Common myeloid progenitor, CD34-positive (primary cell): ENCODE data around the gene ADAM12.

Source experiments
- CTCF ChIA-PET: fragments of 350-600 bp; sonication (Branson Sonifier 250); formaldehyde crosslinking; loops from one replicate; lab custom pipeline; 2021; ENCODE audit warnings: antibody characterized with exemption; lab: Charles Lee
- POLR2A ChIA-PET: fragments of 350-600 bp; sonication (Branson Sonifier 250); formaldehyde crosslinking; loops from one replicate; lab custom pipeline; 2021; ENCODE audit warnings: antibody characterized with exemption; lab: Charles Lee
- DNase-seq, 3 donors: peaks; one replicate each; pipeline versions ENCODE4 v3.0.0 to v3.0.0-alpha.2; 2013
- H3K27ac ChIP-seq, 2 experiments: 1 replicate in 1 of 2; 2 replicates in 1 of 2; pipeline ENCODE4 v1.7.0; 2013; ENCODE audit warnings: inconsistent platforms in 2 of 2, low read length in 2 of 2, mild to moderate bottlenecking in 2 of 2, low read depth in 1 of 2, moderate library complexity in 1 of 2; ENCODE audit not compliant: severe bottlenecking in 2 of 2, insufficient read depth in 1 of 2, poor library complexity in 1 of 2
- H3K27me3 ChIP-seq, 5 experiments: replicated peaks in 2 of 5; 1 replicate in 3 of 5; 2 replicates in 2 of 5; pipeline versions ENCODE4 v1.6.1 to v1.7.0; 2013; ENCODE audit warnings: low read length in 4 of 5, mild to moderate bottlenecking in 2 of 5, moderate library complexity in 2 of 5, inconsistent platforms in 1 of 5; ENCODE audit not compliant: insufficient read depth in 5 of 5, control insufficient read depth in 4 of 5
- H3K36me3 ChIP-seq, 4 experiments: 1 replicate in 2 of 4; 2 replicates in 2 of 4; pipeline versions ENCODE4 v1.6.1 to v1.7.0; 2013; ENCODE audit warnings: low read length in 3 of 4, control low read depth in 1 of 4, mild to moderate bottlenecking in 1 of 4; ENCODE audit not compliant: control insufficient read depth in 4 of 4, insufficient read depth in 4 of 4
- H3K4me1 ChIP-seq, 4 experiments: 1 replicate in 3 of 4; 2 replicates in 1 of 4; pipeline versions ENCODE4 v1.6.1 to v1.7.1; 2013; ENCODE audit warnings: low read length in 3 of 4, mild to moderate bottlenecking in 3 of 4, control low read depth in 1 of 4, inconsistent platforms in 1 of 4, moderate library complexity in 1 of 4; ENCODE audit not compliant: control insufficient read depth in 4 of 4, insufficient read depth in 4 of 4; ENCODE audit errors: control extremely low read depth in 1 of 4
- H3K4me3 ChIP-seq, 7 experiments: 1 replicate in 4 of 7; 2 replicates in 3 of 7; pipeline versions ENCODE4 v1.5.1 to v1.7.0; 2013; ENCODE audit warnings: mild to moderate bottlenecking in 7 of 7, low read length in 6 of 7, moderate library complexity in 6 of 7, inconsistent platforms in 2 of 7, low read depth in 2 of 7, control low read depth in 1 of 7; ENCODE audit not compliant: insufficient read depth in 4 of 7, control insufficient read depth in 1 of 7; ENCODE audit errors: extremely low read depth in 1 of 7
- H3K9me3 ChIP-seq, 5 experiments: 1 replicate in 4 of 5; 2 replicates in 1 of 5; pipeline versions ENCODE4 v1.6.1 to v1.7.1; 2013; ENCODE audit warnings: low read length in 4 of 5, mild to moderate bottlenecking in 2 of 5, inconsistent platforms in 1 of 5, low read depth in 1 of 5, moderate library complexity in 1 of 5; ENCODE audit not compliant: control insufficient read depth in 4 of 5, insufficient read depth in 2 of 5; ENCODE audit errors: control extremely low read depth in 1 of 5
- WGBS: methylation state at CpG from one replicate; pipeline ENCODE4 v1.1.5; 2013; ENCODE audit not compliant: insufficient coverage; 5-methylcytosine and 5-hydroxymethylcytosine counted together

The ADAM12 gene

GRCh38 chr10:126229686-126230085 lies 158.6 kb downstream of the ADAM12 start:
- Histone ChIP-seq H3K4me3 (no peak overlapping the region), H3K9me3 (no peaks in the 10 kb centered on the region), H3K27me3 (peaks cover 0 to 4% (median 0%) of the 10 kb centered on the region in 5 experiments), H3K36me3 (no peaks in the 10 kb centered on the region), H3K4me1 (peaks cover 0 to 3% (median 0%) of the 10 kb centered on the region in 4 experiments), H3K27ac (no peak overlapping the region)
- POLR2A ChIA-PET: no interaction called here
- CTCF ChIA-PET: no interaction called here
- WGBS: 86% methylated on average over 8 of the region's 8 CpGs
- no peak for DNase-seq

- no peak overlapping the region for H3K4me3 ChIP-seq
- H3K36me3 ChIP-seq: no peaks in the 10 kb centered on the region
- ChIA-PET CTCF (no interaction called here), POLR2A (no interaction called here)
- H3K9me3 ChIP-seq: no peaks in the 10 kb centered on the region
- H3K27me3 ChIP-seq: peaks cover 0 to 5% (median 0%) of the 10 kb centered on the region in 5 experiments
- DNase-seq: no peak
- WGBS: 100% methylated on average over 2 of the region's 2 CpGs
- H3K27ac ChIP-seq: no peak overlapping the region
- H3K4me1 ChIP-seq: peaks cover 0 to 3% (median 0%) of the 10 kb centered on the region in 4 experiments
Measured at GRCh38 chr10:126227762-126228134, 160.5 kb downstream of the ADAM12 start.

GRCh38 chr10:126226988-126227761 lies 161.1 kb downstream of the ADAM12 start:
- no peaks in the 10 kb centered on the region for H3K36me3 ChIP-seq
- H3K9me3 ChIP-seq: no peaks in the 10 kb centered on the region
- no peak overlapping the region for H3K4me3 ChIP-seq
- POLR2A ChIA-PET: no interaction called here
- H3K27ac ChIP-seq: no peak overlapping the region
- CTCF ChIA-PET: no interaction called here
- DNase-seq: no peak
- H3K4me1 ChIP-seq: peaks cover 0 to 3% (median 0%) of the 10 kb centered on the region in 4 experiments
- WGBS: 91% methylated on average over 8 of the region's 10 CpGs
- H3K27me3 ChIP-seq: peaks cover 0 to 5% (median 0%) of the 10 kb centered on the region in 5 experiments

DNA sequence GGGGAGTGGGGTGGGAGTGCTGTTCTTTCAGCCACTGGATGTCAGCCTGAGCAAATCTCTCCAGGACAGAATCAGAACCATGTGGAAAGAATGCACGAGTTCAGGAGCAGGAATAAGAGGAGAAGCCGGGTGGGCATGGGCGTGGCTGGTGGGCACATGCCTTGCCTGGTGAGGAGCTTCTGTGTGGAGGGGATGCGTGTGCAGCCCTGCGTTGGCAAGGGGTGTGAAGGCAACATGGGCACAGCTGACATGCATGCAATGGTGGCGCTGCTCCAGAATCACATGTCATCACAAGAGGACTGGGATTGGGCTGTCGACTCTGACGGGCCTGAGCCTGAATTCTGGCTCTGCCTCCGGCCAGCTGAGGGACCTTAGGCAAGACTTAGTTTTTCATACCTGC lies 162.1 kb downstream of the ADAM12 start:
- ChIA-PET CTCF (no interaction called here), POLR2A (no interaction called here)
- WGBS: 94% methylated on average over 8 of the region's 9 CpGs
- no peak overlapping the region for H3K27ac ChIP-seq
- H3K4me3 ChIP-seq: no peak overlapping the region
- H3K4me1 ChIP-seq: peaks cover 0 to 3% (median 0%) of the 10 kb centered on the region in 4 experiments
- no peaks in the 10 kb centered on the region for H3K36me3 ChIP-seq
- no peak for DNase-seq
- peaks cover 0 to 5% (median 0%) of the 10 kb centered on the region in 5 experiments for H3K27me3 ChIP-seq
- no peaks in the 10 kb centered on the region for H3K9me3 ChIP-seq

GRCh38 chr10:126225672-126226008 lies 162.6 kb downstream of the ADAM12 start:
- no peak for DNase-seq
- WGBS: 74% methylated on average over 9 of the region's 9 CpGs
- Histone ChIP-seq H3K4me1 (peaks cover 0 to 3% (median 0%) of the 10 kb centered on the region in 4 experiments), H3K9me3 (no peaks in the 10 kb centered on the region), H3K27ac (no peak overlapping the region), H3K27me3 (peaks cover 0 to 5% (median 0%) of the 10 kb centered on the region in 5 experiments), H3K36me3 (no peaks in the 10 kb centered on the region), H3K4me3 (no peak overlapping the region)
- ChIA-PET POLR2A (no interaction called here), CTCF (no interaction called here)

- CTCF ChIA-PET: no interaction called here
- POLR2A ChIA-PET: no interaction called here
- 92% methylated on average over 19 of the region's 20 CpGs for WGBS
- no peaks in the 10 kb centered on the region for H3K36me3 ChIP-seq
- peaks cover 0 to 5% (median 0%) of the 10 kb centered on the region in 5 experiments for H3K27me3 ChIP-seq
- no peak overlapping the region for H3K4me3 ChIP-seq
- H3K9me3 ChIP-seq: no peaks in the 10 kb centered on the region
- H3K27ac ChIP-seq: no peak overlapping the region
- H3K4me1 ChIP-seq: peaks cover 0 to 3% (median 0%) of the 10 kb centered on the region in 4 experiments
- DNase-seq: no peak
Measured at GRCh38 chr10:126224967-126225671, 163.2 kb downstream of the ADAM12 start.

DNA sequence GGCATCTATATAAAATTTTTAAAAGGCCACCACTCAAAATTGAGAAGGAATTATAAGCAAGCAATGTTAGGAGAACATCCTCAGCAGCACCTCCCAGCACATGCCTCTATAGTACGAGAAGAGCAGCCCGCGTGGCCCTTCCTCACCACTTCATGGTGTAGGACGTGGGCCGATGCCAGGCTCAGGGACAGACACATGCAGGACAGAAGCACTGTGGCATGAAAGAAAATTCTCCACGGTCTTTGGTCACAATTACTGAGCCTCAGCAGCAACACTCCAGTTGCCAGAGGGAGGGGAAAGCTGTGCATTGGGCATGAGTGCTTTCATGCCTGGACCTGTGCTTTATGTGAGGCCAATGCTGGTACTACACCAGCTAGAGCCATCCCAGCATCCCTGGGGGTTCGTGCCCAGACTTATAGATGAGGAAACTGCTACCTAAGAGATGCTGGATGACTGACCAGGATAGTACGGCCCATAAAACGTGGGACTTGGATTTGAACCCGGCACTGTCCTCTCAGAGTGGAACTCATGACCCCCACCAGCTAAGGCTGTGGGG lies 164.7 kb downstream of the ADAM12 start:
- H3K9me3 ChIP-seq: no peaks in the 10 kb centered on the region
- H3K27me3 ChIP-seq: peaks cover 0 to 5% (median 0%) of the 10 kb centered on the region in 5 experiments
- CTCF ChIA-PET: interaction anchor here (1.3 kb wide), 1 partner anchor 11 kb away, joined by 3 read pairs; no protein-coding TSS in a partner anchor
- H3K36me3 ChIP-seq: no peaks in the 10 kb centered on the region
- WGBS: 96% methylated on average over 10 of the region's 10 CpGs
- no peak for DNase-seq
- H3K4me1 ChIP-seq: no peaks in the 10 kb centered on the region
- POLR2A ChIA-PET: no interaction called here
- H3K4me3 ChIP-seq: no peak overlapping the region
- no peak overlapping the region for H3K27ac ChIP-seq
